Myocyte (in vitro differentiated cells): ENCODE data around the gene SERPINA3. TPM values are rescaled to one million over a fixed set of nuclear protein-coding genes. Genes with fewer than 3 reads are reported as not detected.

ENCODE experiments used
- DNase-seq: peaks from one replicate; pipeline ENCODE4 v3.0.0-alpha.2; 2012; ENCODE audit warnings: low read depth
- total RNA-seq: library from RNA; depleted of rRNA; stranded (reverse); fragments of >200 nt; gene quantifications from 2 replicates; pipeline ENCODE4 v1.2.3, GENCODE V29; 2014

Gene SERPINA3
- total RNA-seq, 1 donor from 2014 or later = 1.7 TPM

DNA sequence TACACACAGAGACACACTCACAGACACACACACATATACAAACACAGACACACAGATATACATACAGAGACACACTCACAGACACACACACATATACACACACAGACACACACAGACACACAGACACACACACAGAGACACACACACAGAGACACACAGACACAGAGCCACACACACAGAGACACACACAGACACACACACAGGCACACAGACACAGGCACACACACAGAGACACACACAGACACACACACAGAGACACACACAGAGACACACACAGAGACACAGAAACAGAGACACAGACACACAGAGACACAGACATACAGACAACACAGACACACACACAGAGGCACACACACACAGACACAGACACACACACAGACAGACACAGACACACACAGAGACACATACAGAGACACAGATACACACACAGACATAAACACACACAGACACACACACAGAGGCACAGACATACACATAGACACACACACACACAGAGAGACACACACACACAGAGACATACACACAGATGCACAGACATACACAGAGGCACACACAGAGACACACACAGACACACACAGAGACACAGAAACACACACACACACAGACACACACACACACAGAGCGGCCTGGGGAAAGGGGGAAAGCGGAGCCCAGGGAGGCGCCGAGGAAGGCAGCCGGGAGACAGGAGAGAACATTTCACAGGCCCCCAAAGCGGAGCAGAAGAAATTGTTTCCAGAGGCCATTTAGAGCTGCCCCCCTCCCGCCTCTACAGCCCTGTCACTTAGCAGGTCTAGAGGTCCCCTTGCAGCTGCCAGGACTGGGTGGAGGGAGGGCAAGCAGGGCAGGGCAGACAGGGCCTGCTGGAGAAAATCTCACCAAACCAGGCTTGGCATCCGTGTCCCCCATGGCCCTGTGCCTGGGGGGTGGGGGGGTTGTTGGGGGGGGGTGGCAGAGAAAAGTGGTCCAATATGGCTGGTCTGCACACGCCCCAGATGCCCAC lies 38.9 kb downstream of the SERPINA3 start:
- DNase-seq = no peak

DNA sequence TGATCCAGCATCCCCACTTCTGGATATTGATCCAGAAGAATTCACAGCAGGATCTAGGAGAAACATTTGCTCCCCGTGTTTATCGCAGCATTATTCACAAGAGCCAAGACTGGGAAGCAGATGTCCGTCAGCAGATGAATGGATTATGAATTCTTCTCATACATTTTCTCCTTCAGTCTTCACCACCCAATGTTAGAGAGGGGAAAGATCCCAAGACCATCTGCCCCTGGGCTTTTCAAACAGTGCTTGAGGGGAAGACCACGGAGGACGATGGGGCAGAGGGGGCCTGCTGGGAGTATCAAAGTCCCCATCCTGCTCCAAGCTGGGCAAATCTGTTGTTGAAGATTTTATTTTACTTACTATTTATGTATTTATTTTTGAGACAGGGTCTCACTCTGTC lies 41.1 kb downstream of the SERPINA3 start:
- DNase-seq = no peak

GRCh38 chr14:94654071-94654861 lies 42.1 kb downstream of the SERPINA3 start:
- no peak for DNase-seq

DNA sequence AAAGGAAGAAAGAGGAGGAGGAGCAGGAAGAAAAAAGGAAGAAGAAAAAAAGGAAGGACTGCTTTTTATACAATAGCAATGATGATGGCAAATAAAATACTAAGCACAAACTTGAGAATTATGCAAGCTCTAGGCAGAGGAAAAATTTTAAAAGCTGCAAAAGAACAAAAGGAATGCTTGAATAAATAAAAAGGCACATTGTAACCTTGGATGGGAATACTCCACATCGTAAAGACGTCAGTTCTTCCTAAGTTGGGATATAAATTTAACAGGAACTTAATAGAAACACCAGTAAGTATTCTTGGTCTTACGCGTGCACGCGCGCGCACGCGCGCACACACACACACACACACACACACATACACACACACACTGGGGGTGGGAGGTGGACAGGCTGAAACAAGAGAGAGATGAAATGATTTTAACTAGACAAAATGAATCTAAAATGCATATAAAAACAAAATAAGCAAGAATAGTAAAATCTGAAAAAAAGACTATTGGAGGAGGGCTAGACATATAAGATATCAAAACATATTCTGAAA lies 43.0 kb downstream of the SERPINA3 start:
- DNase-seq = no peak

- DNase-seq = no peak
Measured at GRCh38 chr14:94656043-94656442, 43.9 kb downstream of the SERPINA3 start.

DNA sequence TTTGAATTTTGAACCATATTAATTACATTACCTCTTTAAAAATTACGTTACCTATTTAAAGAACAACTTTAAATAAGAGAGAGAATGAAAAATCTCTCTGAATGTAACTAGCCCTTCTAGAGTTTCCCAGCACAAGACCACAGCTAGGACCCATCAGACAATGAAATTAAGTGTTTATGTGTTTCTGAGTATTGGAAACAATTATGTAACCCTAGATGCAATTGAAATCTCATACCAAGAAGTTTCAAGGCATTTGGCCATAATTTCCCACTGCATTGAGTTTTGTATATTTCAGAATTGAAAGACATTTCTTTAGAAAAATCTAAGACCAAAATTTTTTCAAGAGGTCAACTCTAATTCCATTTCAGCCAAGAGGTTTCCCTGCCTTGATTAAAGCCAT lies 47.1 kb downstream of the SERPINA3 start:
- no peak for DNase-seq

- no peak for DNase-seq
Measured at GRCh38 chr14:94659901-94660300, 47.7 kb downstream of the SERPINA3 start.

- DNase-seq = no peak
Measured at GRCh38 chr14:94660306-94660946, 48.2 kb downstream of the SERPINA3 start.

DNA sequence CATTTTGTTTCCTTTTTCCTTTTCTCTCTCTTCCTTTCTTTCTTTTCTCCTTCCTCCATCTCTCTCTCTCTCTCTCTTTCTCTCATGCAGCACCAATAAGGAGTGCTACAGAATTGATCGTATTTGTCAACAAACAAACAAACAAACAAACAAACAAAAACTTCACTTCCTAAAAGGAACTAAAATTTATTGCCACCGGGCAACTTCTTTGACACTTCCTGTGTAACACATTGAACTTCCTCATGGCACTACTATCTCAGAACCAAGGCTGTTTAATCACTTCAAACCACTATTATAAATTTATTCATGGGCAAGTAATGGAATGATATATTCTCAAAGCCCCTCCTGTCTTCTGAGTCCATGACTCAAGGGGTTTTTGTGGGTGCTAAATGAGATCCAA lies 51.3 kb downstream of the SERPINA3 start:
- no peak for DNase-seq

- no peak for DNase-seq
Measured at GRCh38 chr14:94663965-94664704, 51.9 kb downstream of the SERPINA3 start.

GRCh38 chr14:94665121-94665520 lies 52.9 kb downstream of the SERPINA3 start:
- DNase-seq = peak; percentile 13

DNA sequence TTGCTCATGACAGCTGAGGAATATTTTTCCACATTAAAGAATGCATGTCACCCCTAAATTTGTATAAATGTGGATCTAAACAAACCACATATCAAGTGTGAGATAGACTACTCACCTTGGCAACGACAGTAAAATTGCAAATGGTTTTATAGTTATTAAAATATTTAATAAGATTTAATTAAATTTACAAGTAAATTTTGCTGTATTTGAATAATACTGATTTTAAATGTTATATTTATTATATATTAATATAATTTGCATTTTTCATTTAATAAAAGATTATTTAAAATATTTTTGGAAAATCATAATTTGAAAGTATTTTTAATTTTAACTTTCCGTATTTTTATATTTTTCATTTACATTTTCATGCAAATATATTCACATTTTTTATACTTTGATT lies 53.4 kb downstream of the SERPINA3 start:
- no peak for DNase-seq

DNA sequence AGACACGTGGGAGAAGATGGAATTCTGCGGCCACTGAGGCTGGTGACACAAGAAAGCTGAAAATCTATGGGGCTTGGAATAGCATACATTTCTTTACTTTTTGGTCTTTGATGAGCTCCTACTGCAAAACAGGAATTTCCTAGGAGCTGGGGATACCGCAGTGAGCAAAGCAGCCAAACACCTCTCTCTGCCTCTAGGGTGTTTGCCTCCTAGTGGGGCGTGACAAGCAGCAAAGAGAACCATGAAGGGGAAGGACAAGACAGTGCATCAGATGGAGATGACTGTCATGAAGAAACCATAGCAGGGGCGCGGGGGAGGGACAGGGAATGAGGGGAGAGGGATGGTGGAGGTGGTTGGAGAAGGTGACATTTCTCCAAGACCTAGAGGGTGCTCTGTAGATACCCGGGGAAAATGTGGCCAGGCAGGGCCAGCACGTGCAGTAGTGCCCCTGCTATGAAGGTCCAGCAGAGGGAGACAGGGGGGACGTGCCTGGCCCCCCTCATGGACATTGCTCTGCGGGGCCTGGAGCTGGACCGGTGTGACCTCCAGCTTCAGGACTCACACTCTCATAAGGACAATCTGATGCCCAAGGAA lies 58.6 kb downstream of the SERPINA3 start:
- no peak for DNase-seq

DNA sequence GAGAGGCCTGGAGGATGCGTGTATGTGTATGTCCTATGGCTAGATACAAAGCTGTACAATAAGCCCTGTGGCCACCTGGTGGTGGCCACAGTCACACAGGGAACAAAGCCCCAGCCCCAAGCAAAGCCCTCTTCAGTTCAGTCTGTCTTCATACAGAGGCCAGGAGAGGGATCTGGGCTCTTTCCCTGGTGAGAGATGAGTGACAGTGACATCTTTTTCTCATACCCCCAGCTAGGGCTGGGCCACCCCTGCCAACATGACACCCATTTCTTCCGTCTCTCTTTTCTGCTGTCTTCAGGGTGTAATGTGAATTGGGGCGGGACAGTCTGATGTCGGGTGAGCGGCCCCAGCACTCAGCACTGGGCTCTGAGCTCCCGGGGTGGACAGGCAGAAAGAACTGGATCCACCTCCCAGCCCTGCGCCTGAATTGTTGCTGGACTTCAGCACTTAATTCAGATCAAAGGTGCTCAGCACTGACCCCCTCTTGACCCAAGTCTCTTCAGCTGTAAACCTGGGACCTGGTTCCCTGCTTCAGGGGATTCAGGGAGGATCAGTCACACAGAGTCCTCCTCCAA lies 59.8 kb downstream of the SERPINA3 start:
- no peak for DNase-seq

DNA sequence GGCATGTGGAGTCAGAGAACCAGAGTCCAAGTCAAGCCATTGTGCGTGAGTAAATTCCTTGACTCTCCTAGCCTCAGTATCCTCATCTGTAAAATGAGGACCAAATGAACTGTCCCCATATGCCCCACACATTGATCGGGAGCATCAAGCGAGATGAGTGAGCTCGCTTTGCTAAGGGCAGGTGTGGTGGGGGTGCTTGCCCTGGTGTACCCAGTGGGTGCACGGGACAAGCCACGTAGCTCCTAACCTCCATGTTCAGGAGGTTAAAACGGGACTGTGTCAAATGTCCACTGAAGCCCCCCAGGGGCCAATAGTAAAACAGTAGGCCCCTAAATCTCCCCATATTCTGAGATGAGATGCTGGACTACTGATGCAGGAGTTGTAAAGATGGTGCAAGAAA lies 60.9 kb downstream of the SERPINA3 start:
- DNase-seq = no peak

Other genes with a start within 250 kb of the SERPINA3 start
- not detected in 2 replicates for gene SERPINA2, start 245.7 kb upstream of the SERPINA3 start, total RNA-seq
- gene SERPINA1, start 223.8 kb upstream of the SERPINA3 start, total RNA-seq = not detected in 2 replicates
- gene SERPINA11, start 159.6 kb upstream of the SERPINA3 start, total RNA-seq = not detected in 2 replicates
- not detected in 2 replicates for gene SERPINA9, start 136.2 kb upstream of the SERPINA3 start, total RNA-seq
- not detected in 2 replicates for gene SERPINA12, start 102.9 kb upstream of the SERPINA3 start, total RNA-seq
- not detected in 2 replicates for gene SERPINA4, start 50.9 kb upstream of the SERPINA3 start, total RNA-seq
- gene SERPINA5, start 31.0 kb upstream of the SERPINA3 start, total RNA-seq = not detected in 2 replicates
- gene GSC, start 157.7 kb downstream of the SERPINA3 start, total RNA-seq = not detected in 2 replicates